DMS 273 treated with DMSO at 0.1 percent for 48 hours (cell line): ENCODE data around the gene FAM171A1.

Experiments
- DNase-seq: peaks from one replicate; lab custom pipeline; 2025; lab: John Stamatoyannopoulos, UW

Gene FAM171A1

GRCh38 chr10:15168786-15169554, 202.1 kb downstream of the FAM171A1 start:
- peak; percentile 34 for DNase-seq

- peak; percentile 34 for DNase-seq
These were observed 202.8 kb downstream of the FAM171A1 start, which contains the start of gene NMT2 for GRCh38 chr10:15168291-15168785. NMT2 (minus strand) TSS chr10:15168693; CDS start chr10:15168612, 81 bp downstream.

GRCh38 chr10:15167411-15168290, 203.4 kb downstream of the FAM171A1 start:
- DNase-seq = no peak

- no peak for DNase-seq
These were observed 204.8 kb downstream of the FAM171A1 start for GRCh38 chr10:15166325-15166724.

GRCh38 chr10:15163253-15163828, 207.7 kb downstream of the FAM171A1 start:
- DNase-seq = no peak
